Stomach (tissue), 4 donors: ENCODE results near the gene NEIL1.

ENCODE experiments used
- POLR2AphosphoS5 ChIP-seq, 3 donors: sonication (generic); formaldehyde crosslinking; IDR thresholded peaks; one replicate each; pipeline ENCODE4 v1.6.1; 2016; ENCODE audit warnings: antibody characterized with exemption in 3 of 3
- TF ChIP-seq, protein P1 (sequence below), 7 experiments: fragments of 450-650 bp in 4 of 7; fragments of 200-600 bp in 3 of 7; sonication (generic) in 3 of 7; IDR thresholded peaks; one replicate each; pipeline ENCODE4 v1.5.1; 2016 to 2019; ENCODE audit warnings: antibody characterized with exemption in 7 of 7, control low read depth in 2 of 7, mild to moderate bottlenecking in 1 of 7

DNA sequence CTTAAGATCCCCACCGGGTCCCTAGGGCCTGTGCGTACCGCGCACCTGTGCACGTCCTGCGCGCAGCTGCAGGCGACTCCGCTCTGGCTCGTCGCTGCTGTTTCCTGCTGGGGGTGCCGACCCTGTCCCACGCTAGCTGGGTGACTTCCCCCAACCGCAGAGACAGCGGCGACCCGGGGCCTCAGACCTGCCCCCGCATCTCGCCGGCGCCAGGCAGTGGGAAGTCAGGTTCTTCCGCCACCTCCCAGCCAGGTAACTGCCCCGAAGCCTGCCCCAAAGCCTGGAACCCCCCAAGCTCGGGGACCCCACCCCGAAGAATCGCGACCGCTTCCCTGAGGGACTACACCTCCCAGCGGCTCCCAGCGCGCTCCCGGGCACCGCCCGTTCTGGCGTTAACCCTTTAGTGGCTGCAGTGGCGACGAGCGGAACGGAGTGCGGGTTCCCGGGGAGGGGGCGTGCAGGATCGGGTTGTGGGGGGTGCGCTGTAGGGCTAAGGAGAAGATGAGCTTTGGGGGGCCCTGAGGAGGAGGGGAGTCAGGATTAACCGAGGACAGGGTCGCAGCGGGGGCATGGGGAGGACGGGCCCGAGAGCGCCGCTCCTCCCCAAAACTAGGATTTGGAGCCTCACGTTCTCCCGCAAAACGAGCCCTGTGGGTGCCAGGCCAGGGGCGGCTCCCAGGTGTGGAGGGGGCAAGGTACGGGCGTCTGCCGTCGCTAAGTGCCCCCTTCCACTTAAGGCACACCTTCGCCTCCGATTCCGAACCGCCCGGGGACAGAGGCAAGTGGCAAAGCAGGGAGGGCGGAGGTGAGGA lies 589 bp downstream of the NEIL1 start:
- TF ChIP-seq, protein P1, sequence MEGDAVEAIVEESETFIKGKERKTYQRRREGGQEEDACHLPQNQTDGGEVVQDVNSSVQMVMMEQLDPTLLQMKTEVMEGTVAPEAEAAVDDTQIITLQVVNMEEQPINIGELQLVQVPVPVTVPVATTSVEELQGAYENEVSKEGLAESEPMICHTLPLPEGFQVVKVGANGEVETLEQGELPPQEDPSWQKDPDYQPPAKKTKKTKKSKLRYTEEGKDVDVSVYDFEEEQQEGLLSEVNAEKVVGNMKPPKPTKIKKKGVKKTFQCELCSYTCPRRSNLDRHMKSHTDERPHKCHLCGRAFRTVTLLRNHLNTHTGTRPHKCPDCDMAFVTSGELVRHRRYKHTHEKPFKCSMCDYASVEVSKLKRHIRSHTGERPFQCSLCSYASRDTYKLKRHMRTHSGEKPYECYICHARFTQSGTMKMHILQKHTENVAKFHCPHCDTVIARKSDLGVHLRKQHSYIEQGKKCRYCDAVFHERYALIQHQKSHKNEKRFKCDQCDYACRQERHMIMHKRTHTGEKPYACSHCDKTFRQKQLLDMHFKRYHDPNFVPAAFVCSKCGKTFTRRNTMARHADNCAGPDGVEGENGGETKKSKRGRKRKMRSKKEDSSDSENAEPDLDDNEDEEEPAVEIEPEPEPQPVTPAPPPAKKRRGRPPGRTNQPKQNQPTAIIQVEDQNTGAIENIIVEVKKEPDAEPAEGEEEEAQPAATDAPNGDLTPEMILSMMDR (IDR thresholded peaks at IDR 0.05): no peak
- TF ChIP-seq POLR2AphosphoS5 (IDR thresholded peaks at IDR 0.05): peak in 1 of 3 donors; percentile 24
